Activated naive CD8-positive, alpha-beta T cell (primary cell): ENCODE measurements around the gene ENO2.

ENCODE experiments used
- H3K27ac Mint-ChIP-seq: one replicate; pipeline ENCODE4 v1.8.0; 2021; ENCODE audit warnings: mixed read lengths
- H3K27me3 Mint-ChIP-seq: one replicate; pipeline ENCODE4 v1.8.0; 2021; ENCODE audit warnings: mixed read lengths
- H3K36me3 Mint-ChIP-seq: one replicate; pipeline ENCODE4 v1.8.0; 2021; ENCODE audit warnings: mixed read lengths
- H3K4me1 Mint-ChIP-seq: one replicate; pipeline ENCODE4 v1.8.0; 2021; ENCODE audit warnings: low read depth, mixed read lengths
- H3K4me3 Mint-ChIP-seq: one replicate; pipeline ENCODE4 v1.8.0; 2021; ENCODE audit warnings: mild to moderate bottlenecking, mixed read lengths
- H3K9me3 Mint-ChIP-seq: one replicate; pipeline ENCODE4 v1.8.0; 2021; ENCODE audit warnings: low read depth, mixed read lengths

ENO2 gene

DNA sequence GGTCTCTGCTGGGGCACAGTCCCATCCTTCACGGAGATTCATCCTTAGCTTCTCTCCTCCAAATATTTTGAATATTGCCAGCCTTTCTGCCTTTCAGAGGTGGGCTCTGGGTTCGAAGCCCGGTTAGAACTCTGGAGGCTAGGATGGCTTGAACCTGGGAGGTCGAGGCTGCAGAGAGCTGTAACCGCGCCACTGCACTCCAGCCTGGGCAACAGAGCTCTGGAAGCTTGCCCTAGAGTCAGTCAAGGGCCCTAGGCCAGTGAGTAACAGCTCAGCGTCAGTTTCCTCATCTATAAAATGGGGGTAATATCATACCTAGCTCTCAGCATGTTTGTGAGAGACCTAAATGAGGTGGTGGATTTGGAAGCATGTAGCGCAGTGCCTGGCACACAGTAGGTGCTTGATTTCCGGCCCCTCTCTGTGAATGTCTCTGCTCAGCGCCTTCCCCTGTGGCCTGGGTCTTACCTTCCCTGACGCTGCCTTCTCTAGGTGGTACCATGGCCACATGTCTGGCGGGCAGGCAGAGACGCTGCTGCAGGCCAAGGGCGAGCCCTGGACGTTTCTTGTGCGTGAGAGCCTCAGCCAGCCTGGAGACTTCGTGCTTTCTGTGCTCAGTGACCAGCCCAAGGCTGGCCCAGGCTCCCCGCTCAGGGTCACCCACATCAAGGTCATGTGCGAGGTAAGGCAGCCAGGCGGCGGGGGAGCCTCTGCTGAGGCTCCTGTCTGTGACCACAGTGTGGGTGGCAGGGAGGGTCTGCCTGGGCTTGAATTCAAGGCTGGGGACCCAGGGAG, 40.1 kb downstream of the ENO2 start:
- Mint-ChIP-seq H3K4me3 (peak overlapping the region; percentile 97), H3K27me3 (no peaks in the 10 kb centered on the region), H3K9me3 (no peaks in the 10 kb centered on the region), H3K36me3 (peaks cover 29% of the 10 kb centered on the region), H3K4me1 (peaks cover 68% of the 10 kb centered on the region), H3K27ac (peak overlapping the region; percentile 98)

- Mint-ChIP-seq H3K27me3 (no peaks in the 10 kb centered on the region), H3K9me3 (no peaks in the 10 kb centered on the region), H3K4me1 (peaks cover 69% of the 10 kb centered on the region), H3K27ac (peak overlapping the region; percentile 98), H3K4me3 (peak overlapping the region; percentile 97), H3K36me3 (peaks cover 29% of the 10 kb centered on the region)
Measured at GRCh38 chr12:6955108-6956020, 41.0 kb downstream of the ENO2 start.

GRCh38 chr12:6956021-6956727, 41.8 kb downstream of the ENO2 start:
- peaks cover 32% of the 10 kb centered on the region for H3K36me3 Mint-ChIP-seq
- peak overlapping the region; percentile 97 for H3K4me3 Mint-ChIP-seq
- peak overlapping the region; percentile 94 for H3K27ac Mint-ChIP-seq
- no peaks in the 10 kb centered on the region for H3K9me3 Mint-ChIP-seq
- H3K27me3 Mint-ChIP-seq, result no peaks in the 10 kb centered on the region
- peaks cover 70% of the 10 kb centered on the region for H3K4me1 Mint-ChIP-seq

DNA sequence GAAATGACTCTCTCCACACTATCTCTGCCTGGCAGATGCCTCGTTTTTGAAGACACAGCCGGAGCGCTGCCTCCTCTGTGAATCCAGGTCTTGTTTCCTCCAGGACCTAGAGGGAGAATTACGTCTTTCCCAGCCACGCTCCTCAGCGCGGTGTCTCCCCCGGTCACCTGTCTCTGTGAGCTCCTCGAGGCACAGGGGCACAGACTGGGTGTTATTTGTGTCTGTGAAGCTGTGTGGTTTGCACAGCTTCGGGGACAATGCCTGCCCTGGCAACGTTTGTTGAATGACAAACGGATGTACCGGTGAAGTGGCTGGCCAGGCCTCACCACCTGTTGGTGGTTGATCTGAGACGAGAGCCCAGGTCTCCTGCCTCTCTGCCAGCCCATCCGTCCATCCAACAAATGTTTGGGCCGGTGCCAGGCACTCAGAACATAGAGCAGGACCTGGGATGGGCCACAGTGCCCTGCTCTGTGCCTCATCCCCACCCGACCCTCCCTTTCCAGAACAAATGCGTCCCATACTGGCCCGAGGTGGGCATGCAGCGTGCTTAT, 42.8 kb downstream of the ENO2 start:
- peaks cover 81% of the 10 kb centered on the region for H3K4me1 Mint-ChIP-seq
- peaks cover 30% of the 10 kb centered on the region for H3K36me3 Mint-ChIP-seq
- H3K9me3 Mint-ChIP-seq, result no peaks in the 10 kb centered on the region
- no peaks in the 10 kb centered on the region for H3K27me3 Mint-ChIP-seq
- peak overlapping the region; percentile 94 for H3K27ac Mint-ChIP-seq
- H3K4me3 Mint-ChIP-seq, result peak overlapping the region; percentile 97

GRCh38 chr12:6957741-6958608, 43.6 kb downstream of the ENO2 start:
- peak overlapping the region; percentile 99 for H3K27ac Mint-ChIP-seq
- H3K36me3 Mint-ChIP-seq, result peaks cover 23% of the 10 kb centered on the region
- peak overlapping the region; percentile 97 for H3K4me3 Mint-ChIP-seq
- H3K27me3 Mint-ChIP-seq, result no peaks in the 10 kb centered on the region
- peaks cover 84% of the 10 kb centered on the region for H3K4me1 Mint-ChIP-seq
- H3K9me3 Mint-ChIP-seq, result no peaks in the 10 kb centered on the region

- Mint-ChIP-seq H3K36me3 (peaks cover 20% of the 10 kb centered on the region), H3K27ac (peak overlapping the region; percentile 99), H3K4me3 (peak overlapping the region; percentile 97)
Measured at GRCh38 chr12:6958609-6959057, 44.3 kb downstream of the ENO2 start.

GRCh38 chr12:6959058-6959804, 44.9 kb downstream of the ENO2 start:
- H3K4me3 Mint-ChIP-seq, result peak overlapping the region; percentile 97
- peak overlapping the region; percentile 99 for H3K27ac Mint-ChIP-seq
- no peaks in the 10 kb centered on the region for H3K9me3 Mint-ChIP-seq
- H3K4me1 Mint-ChIP-seq, result peaks cover 84% of the 10 kb centered on the region
- no peaks in the 10 kb centered on the region for H3K27me3 Mint-ChIP-seq
- H3K36me3 Mint-ChIP-seq, result peaks cover 20% of the 10 kb centered on the region

More at GRCh38 chr12:6958609-6959057, 44.3 kb downstream of the ENO2 start:
- Mint-ChIP-seq H3K27me3 (no peaks in the 10 kb centered on the region), H3K9me3 (no peaks in the 10 kb centered on the region), H3K4me1 (peaks cover 84% of the 10 kb centered on the region)

DNA sequence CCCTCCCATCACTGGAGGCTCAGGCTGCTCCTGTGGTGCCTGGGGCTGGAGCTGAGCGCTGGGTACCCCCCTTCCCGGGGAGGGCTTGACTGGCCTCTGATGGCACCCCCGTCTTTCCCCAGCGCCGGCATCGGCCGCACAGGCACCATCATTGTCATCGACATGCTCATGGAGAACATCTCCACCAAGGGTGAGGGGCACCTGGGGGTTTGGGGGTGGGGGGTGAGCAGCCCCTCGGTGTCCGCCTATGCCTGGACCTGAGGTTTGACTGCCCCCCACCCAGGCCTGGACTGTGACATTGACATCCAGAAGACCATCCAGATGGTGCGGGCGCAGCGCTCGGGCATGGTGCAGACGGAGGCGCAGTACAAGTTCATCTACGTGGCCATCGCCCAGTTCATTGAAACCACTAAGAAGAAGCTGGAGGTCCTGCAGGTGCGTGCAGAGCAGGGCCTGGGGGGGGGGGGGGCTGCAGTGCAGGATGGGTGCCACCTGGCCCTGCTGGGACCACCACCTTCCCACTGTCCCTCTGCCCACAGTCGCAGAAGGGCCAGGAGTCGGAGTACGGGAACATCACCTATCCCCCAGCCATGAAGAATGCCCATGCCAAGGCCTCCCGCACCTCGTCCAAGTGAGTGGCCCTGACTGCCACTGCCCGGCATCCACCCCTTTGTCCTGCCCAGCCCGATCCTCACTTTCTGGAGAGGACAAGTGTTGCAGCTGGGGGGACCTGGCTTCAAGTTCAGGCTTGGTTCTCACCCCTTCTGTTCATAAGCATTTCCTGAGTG, 45.6 kb downstream of the ENO2 start:
- peaks cover 83% of the 10 kb centered on the region for H3K4me1 Mint-ChIP-seq
- H3K36me3 Mint-ChIP-seq, result peaks cover 18% of the 10 kb centered on the region
- H3K27me3 Mint-ChIP-seq, result no peaks in the 10 kb centered on the region
- H3K27ac Mint-ChIP-seq, result peak overlapping the region; percentile 99
- no peaks in the 10 kb centered on the region for H3K9me3 Mint-ChIP-seq
- peak overlapping the region; percentile 87 for H3K4me3 Mint-ChIP-seq

GRCh38 chr12:6960593-6961277, 46.4 kb downstream of the ENO2 start:
- H3K27ac Mint-ChIP-seq, result peak overlapping the region; percentile 99
- H3K36me3 Mint-ChIP-seq, result peaks cover 22% of the 10 kb centered on the region
- peak overlapping the region; percentile 87 for H3K4me3 Mint-ChIP-seq
- H3K27me3 Mint-ChIP-seq, result no peaks in the 10 kb centered on the region
- peaks cover 84% of the 10 kb centered on the region for H3K4me1 Mint-ChIP-seq
- no peaks in the 10 kb centered on the region for H3K9me3 Mint-ChIP-seq

- H3K27me3 Mint-ChIP-seq, result no peaks in the 10 kb centered on the region
- peaks cover 83% of the 10 kb centered on the region for H3K4me1 Mint-ChIP-seq
- no peaks in the 10 kb centered on the region for H3K9me3 Mint-ChIP-seq
- peaks cover 24% of the 10 kb centered on the region for H3K36me3 Mint-ChIP-seq
- peak overlapping the region; percentile 99 for H3K27ac Mint-ChIP-seq
- peak overlapping the region; percentile 87 for H3K4me3 Mint-ChIP-seq
Measured at GRCh38 chr12:6961278-6961694, 46.9 kb downstream of the ENO2 start.

GRCh38 chr12:6961695-6962284, 47.4 kb downstream of the ENO2 start:
- H3K36me3 Mint-ChIP-seq, result peaks cover 23% of the 10 kb centered on the region
- no peaks in the 10 kb centered on the region for H3K9me3 Mint-ChIP-seq
- H3K4me1 Mint-ChIP-seq, result peaks cover 81% of the 10 kb centered on the region
- H3K27me3 Mint-ChIP-seq, result no peaks in the 10 kb centered on the region
- peak overlapping the region; percentile 99 for H3K27ac Mint-ChIP-seq
- peak overlapping the region; percentile 87 for H3K4me3 Mint-ChIP-seq
